Subcutaneous adipose tissue (tissue), 4 donors: Measurements from ENCODE around the gene MCC. TPM values are rescaled to one million over a fixed set of nuclear protein-coding genes. Genes with fewer than 3 reads are reported as not detected.

ENCODE experiments used
- CTCF ChIP-seq: fragments of 450-650 bp; IDR thresholded peaks from one replicate; pipeline ENCODE4 v1.5.1; 2016; ENCODE audit warnings: low read depth, mild to moderate bottlenecking, control low read depth, antibody characterized with exemption, moderate library complexity
- total RNA-seq, 4 donors: library from RNA; depleted of rRNA; stranded (reverse); fragments of >200 nt; gene quantifications; one replicate each; pipeline ENCODE4 v1.1.0, GENCODE V29; 2016

Gene MCC
- total RNA-seq, 4 donors from 2014 or later: 15.0 to 57.3 (median 23.7) TPM

DNA sequence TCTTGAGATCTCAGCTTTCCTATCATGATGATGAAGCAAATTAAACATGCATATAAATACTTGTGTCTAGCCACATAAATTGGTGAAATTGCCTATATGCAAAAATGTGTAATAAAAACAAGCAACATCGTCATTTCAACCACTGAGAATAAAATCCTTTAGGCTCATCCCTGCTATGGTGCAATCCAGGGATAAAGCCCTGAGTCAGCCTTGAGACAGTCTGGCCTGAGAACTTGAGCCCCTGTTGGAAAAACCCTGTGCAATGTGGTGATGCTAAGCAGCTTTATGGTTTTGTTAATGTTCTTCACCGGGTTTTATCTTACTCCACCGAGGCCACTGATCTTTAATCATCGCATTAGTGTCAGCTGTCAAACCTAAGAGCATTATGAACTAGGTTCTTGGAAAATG lies 341.1 kb downstream of the MCC start:
- TF ChIP-seq CTCF: no peak

DNA sequence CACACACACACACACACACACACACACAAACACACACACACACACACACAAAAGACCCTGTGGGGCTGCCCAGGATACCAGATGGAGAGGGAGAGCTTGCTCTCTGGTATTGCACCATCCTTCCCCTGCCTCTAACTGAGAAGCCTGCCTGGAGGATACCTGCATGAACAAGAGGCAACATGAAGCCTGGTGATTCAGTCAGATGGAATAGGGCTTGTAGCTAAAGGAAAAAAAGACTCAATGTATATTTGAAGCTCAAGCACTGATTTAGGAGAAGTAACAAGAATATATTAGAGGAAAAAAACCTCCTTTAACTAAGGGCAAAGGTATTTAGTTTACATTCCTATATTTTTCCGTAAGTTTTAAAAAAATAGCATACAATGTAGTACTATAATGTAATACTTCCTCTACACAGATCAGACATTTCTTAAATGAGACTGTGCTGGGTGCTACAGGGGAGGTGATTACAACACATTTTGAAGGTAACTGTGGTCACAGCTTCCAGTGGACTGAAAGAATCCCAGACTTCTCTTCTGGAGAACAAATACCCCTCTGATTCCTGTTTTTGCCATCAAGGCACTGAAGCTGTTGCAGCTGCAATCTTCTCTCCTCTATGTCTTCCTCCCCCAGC lies 342.4 kb downstream of the MCC start:
- TF ChIP-seq CTCF: no peak

GRCh38 chr5:113142186-113142585 lies 346.1 kb downstream of the MCC start:
- TF ChIP-seq CTCF: no peak

- no peak for TF ChIP-seq CTCF
Measured at GRCh38 chr5:113140837-113141671, 347.2 kb downstream of the MCC start.

DNA sequence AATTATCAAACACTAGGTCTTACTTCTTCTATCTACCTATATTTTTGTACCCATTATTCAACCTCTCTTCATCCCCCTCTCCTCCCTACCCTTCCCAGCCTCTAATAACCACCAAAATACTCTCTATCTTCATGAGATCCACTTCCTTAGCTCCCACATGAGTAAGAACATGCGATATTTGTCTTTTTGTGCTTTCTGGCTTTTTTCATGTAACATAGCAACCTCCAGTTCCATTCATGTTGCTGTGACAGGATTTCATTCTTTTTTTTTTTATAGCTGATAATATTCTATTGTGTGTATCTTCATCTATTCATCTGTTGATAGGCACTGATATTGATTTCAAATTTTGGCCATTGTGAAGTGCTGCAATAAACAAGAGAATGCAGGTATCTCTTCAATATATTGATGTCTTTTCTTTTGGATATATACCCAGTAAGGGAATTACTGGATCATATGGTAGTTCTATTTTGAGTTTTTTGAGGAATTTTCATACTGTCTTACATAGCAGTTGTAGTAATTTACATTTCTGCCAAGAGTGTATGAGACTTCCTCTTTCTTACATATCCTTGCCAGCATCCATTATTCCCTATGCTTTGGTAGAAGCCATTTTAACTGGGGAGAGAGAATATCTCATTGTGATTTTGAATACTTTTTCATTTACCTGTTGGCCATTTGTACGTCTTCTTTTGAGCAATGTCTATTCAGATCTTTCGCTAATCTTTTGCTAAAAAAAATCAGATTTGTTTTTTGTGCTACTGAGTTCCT lies 354.9 kb downstream of the MCC start:
- no peak for TF ChIP-seq CTCF

DNA sequence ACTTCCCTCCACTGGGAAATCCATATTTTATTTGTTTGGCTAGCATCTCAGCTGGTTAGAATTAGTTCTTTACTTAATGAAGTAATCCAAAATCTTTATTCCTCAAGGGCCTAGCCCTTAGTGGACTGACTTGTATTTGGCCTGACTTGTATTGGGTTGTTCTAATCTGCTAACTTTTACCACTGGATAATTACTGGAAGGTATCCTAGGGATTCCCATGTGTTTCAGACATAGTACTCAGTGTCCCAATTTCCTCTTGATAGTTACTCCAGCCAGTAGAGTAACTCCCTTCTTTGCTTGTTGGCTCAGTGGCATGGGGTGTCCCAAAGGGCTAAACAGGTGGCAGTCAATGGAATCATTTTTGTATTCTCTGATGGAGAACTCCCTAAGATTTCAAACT lies 355.7 kb downstream of the MCC start:
- no peak for TF ChIP-seq CTCF
